DND-41 (cell line): ENCODE results near the gene POU3F1.

Source experiments
- ATAC-seq: fragments of 200-7000 bp; cut with Tn5 transposase; 3 replicates; pipeline ENCODE4 v1.9.1; 2021; ENCODE audit warnings: low read depth; ENCODE audit not compliant: insufficient read depth
- DNase-seq: peaks from one replicate; pipeline ENCODE4 v3.0.0-alpha.2; 2020
- H2AFZ ChIP-seq: 2 replicates; pipeline ENCODE4 v1.6.0; 2012; ENCODE audit warnings: low read depth, low read length
- H3K27ac ChIP-seq: 2 replicates; pipeline ENCODE4 v1.5.1; 2012; ENCODE audit warnings: low read length, inconsistent platforms
- H3K27me3 ChIP-seq: fragments of 200-600 bp; sonication (generic); 2 replicates; pipeline ENCODE4 v1.6.0; 2012; ENCODE audit warnings: low read length, mild to moderate bottlenecking, inconsistent platforms; ENCODE audit not compliant: insufficient read depth, poor library complexity
- H3K36me3 ChIP-seq: 2 replicates; pipeline ENCODE4 v1.5.1; 2012; ENCODE audit warnings: low read length, inconsistent platforms; ENCODE audit not compliant: insufficient read depth
- H3K4me1 ChIP-seq: 2 replicates; pipeline ENCODE4 v1.5.1; 2012; ENCODE audit warnings: mild to moderate bottlenecking, low read length; ENCODE audit not compliant: insufficient read depth
- H3K4me2 ChIP-seq: 2 replicates; pipeline ENCODE4 v1.6.0; 2012; ENCODE audit warnings: mild to moderate bottlenecking, moderate library complexity, low read length, inconsistent platforms; ENCODE audit not compliant: insufficient read depth
- H3K4me3 ChIP-seq, 2 experiments: fragments of 200-600 bp in 1 of 2; shearing (Covaris generic) in 1 of 2; 2 replicates each; pipeline ENCODE4 v1.5.1; 2012 to 2016; ENCODE audit warnings: inconsistent platforms in 2 of 2, low read length in 2 of 2, mild to moderate bottlenecking in 2 of 2, low read depth in 1 of 2, moderate library complexity in 1 of 2
- H3K79me2 ChIP-seq: 2 replicates; pipeline ENCODE4 v1.6.0; 2012; ENCODE audit warnings: low read length, inconsistent platforms; ENCODE audit not compliant: insufficient read depth
- H3K9ac ChIP-seq: 2 replicates; pipeline ENCODE4 v1.6.0; 2012; ENCODE audit warnings: low read depth, mild to moderate bottlenecking, inconsistent platforms, low read length, moderate library complexity
- H3K9me3 ChIP-seq: 2 replicates; pipeline ENCODE4 v1.5.1; 2012; ENCODE audit warnings: low read length, moderate library complexity, mild to moderate bottlenecking, inconsistent platforms; ENCODE audit not compliant: insufficient read depth, severe bottlenecking
- H4K20me1 ChIP-seq: 2 replicates; pipeline ENCODE4 v1.6.0; 2012; ENCODE audit warnings: low read length; ENCODE audit not compliant: insufficient read depth
- EZH2 ChIP-seq: IDR thresholded peaks from 3 replicates; pipeline ENCODE4 v1.6.1; 2012; ENCODE audit warnings: borderline replicate concordance, low read depth, mild to moderate bottlenecking, moderate library complexity, low read length, inconsistent platforms; ENCODE audit not compliant: severe bottlenecking
- TF ChIP-seq, protein P1 (sequence below): IDR thresholded peaks from 2 replicates; pipeline ENCODE4 v1.5.1; 2012; ENCODE audit warnings: borderline replicate concordance, low read length, moderate library complexity, mild to moderate bottlenecking; ENCODE audit not compliant: poor library complexity, severe bottlenecking; ENCODE audit errors: extremely low read depth

Gene POU3F1

DNA sequence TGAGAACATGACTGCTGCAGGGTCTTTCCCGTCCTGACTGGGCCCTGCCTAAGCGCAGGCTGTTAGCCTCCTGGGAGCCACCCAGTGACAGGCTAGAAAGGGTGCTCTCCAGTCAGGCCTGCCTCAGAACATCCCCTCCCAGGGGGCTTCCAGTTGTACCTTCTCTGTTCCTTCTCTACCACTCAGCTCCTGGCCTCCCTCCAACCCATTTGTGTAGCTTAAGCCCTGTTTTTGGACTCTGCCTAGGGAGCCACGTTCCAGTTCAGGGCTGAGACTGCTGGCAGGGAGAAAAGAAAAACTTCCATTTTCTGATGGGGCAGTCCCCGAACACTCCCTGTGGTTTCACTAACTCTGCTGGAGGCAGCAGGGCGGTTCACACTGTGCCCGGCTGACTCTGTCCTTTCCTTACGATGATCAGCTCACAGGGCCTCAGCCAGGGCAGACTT is 15.3 kb upstream of the POU3F1 start:
- ATAC-seq = no peak
- DNase-seq = no peak
- TF ChIP-seq, protein P1, sequence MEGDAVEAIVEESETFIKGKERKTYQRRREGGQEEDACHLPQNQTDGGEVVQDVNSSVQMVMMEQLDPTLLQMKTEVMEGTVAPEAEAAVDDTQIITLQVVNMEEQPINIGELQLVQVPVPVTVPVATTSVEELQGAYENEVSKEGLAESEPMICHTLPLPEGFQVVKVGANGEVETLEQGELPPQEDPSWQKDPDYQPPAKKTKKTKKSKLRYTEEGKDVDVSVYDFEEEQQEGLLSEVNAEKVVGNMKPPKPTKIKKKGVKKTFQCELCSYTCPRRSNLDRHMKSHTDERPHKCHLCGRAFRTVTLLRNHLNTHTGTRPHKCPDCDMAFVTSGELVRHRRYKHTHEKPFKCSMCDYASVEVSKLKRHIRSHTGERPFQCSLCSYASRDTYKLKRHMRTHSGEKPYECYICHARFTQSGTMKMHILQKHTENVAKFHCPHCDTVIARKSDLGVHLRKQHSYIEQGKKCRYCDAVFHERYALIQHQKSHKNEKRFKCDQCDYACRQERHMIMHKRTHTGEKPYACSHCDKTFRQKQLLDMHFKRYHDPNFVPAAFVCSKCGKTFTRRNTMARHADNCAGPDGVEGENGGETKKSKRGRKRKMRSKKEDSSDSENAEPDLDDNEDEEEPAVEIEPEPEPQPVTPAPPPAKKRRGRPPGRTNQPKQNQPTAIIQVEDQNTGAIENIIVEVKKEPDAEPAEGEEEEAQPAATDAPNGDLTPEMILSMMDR = no peak
- no peak for TF ChIP-seq EZH2
- Histone ChIP-seq H3K4me1 (no peaks in the 10 kb centered on the region), H3K36me3 (no peaks in the 10 kb centered on the region), H3K79me2 (no peaks in the 10 kb centered on the region), H3K4me2 (no peak overlapping the region), H3K4me3 (no peak overlapping the region), H3K9ac (no peak overlapping the region), H4K20me1 (peaks cover 2% of the 10 kb centered on the region), H3K27me3 (peaks cover 9% of the 10 kb centered on the region), H2AFZ (no peak overlapping the region), H3K27ac (no peak overlapping the region), H3K9me3 (no peaks in the 10 kb centered on the region)

- Histone ChIP-seq H3K27me3 (peaks cover 7% of the 10 kb centered on the region), H3K9ac (no peak overlapping the region), H3K9me3 (no peaks in the 10 kb centered on the region), H3K4me2 (no peak overlapping the region), H3K79me2 (no peaks in the 10 kb centered on the region), H3K4me3 (no peak overlapping the region), H4K20me1 (peaks cover 2% of the 10 kb centered on the region), H3K27ac (no peak overlapping the region), H3K36me3 (no peaks in the 10 kb centered on the region), H2AFZ (no peak overlapping the region), H3K4me1 (no peaks in the 10 kb centered on the region)
- ATAC-seq = no peak
- no peak for DNase-seq
- TF ChIP-seq, protein P1 = no peak
- TF ChIP-seq EZH2 = no peak
These were observed 14.7 kb upstream of the POU3F1 start for GRCh38 chr1:38061290-38061689.

- H3K27me3 ChIP-seq = peaks cover 7% of the 10 kb centered on the region
- H3K4me1 ChIP-seq = no peaks in the 10 kb centered on the region
- no peak for DNase-seq
- H3K9ac ChIP-seq = no peak overlapping the region
- H3K4me2 ChIP-seq = no peak overlapping the region
- no peak overlapping the region for H3K27ac ChIP-seq
- no peaks in the 10 kb centered on the region for H3K9me3 ChIP-seq
- H3K36me3 ChIP-seq = no peaks in the 10 kb centered on the region
- H3K79me2 ChIP-seq = no peaks in the 10 kb centered on the region
- H2AFZ ChIP-seq = no peak overlapping the region
- no peak for ATAC-seq
- no peak overlapping the region for H3K4me3 ChIP-seq
- no peak for TF ChIP-seq EZH2
- H4K20me1 ChIP-seq = peaks cover 2% of the 10 kb centered on the region
These were observed 13.9 kb upstream of the POU3F1 start for GRCh38 chr1:38060498-38060897.

- Histone ChIP-seq H3K27me3 (peaks cover 7% of the 10 kb centered on the region), H3K27ac (no peak overlapping the region), H3K4me2 (no peak overlapping the region), H3K79me2 (no peaks in the 10 kb centered on the region), H3K4me3 (no peak overlapping the region), H4K20me1 (peaks cover 2% of the 10 kb centered on the region), H3K9me3 (no peaks in the 10 kb centered on the region), H3K4me1 (no peaks in the 10 kb centered on the region), H2AFZ (no peak overlapping the region), H3K36me3 (no peaks in the 10 kb centered on the region), H3K9ac (no peak overlapping the region)
- no peak for TF ChIP-seq EZH2
- TF ChIP-seq, protein P1 = no peak
- ATAC-seq (no peak), DNase-seq (no peak)
These were observed 13.2 kb upstream of the POU3F1 start for GRCh38 chr1:38059635-38060250.
